K562 (cell line): ENCODE measurements around the gene NAPB. TPM values are rescaled to one million over a fixed set of nuclear protein-coding genes. Genes with fewer than 3 reads are reported as not detected.
A peak's percentile ranks its signal among the peaks of the same experiment; 100 is the strongest.

Experiments used
- ATAC-seq: fragments of 200-7000 bp; cut with Tn5 transposase; 3 replicates; pipeline ENCODE4 v1.9.1; 2020; ENCODE audit warnings: moderate library complexity
- BruUV-seq: library from RNA; stranded (reverse); fragments of 400-500 nt; replicated peaks from 2 replicates; lab custom pipeline; 2021; lab: Mats Ljungman, UMichigan
- CTCF ChIA-PET: fragments of 300-600 bp; formaldehyde crosslinking; extraction: SDS; loops from one replicate; lab custom pipeline; 2021; ENCODE audit warnings: low intra/inter-chr PET ratio; lab: Yijun Ruan, JAX
- POLR2A ChIA-PET: fragments of 300-600, 350-650 bp; sonication (Branson Sonifier 250); formaldehyde crosslinking; extraction: SDS; loops from one replicate; lab custom pipeline; 2021; ENCODE audit warnings: antibody characterized with exemption, inconsistent platforms; lab: Yijun Ruan, JAX
- DNase-seq, 4 experiments: peaks; one replicate each; pipeline versions ENCODE4 v3.0.0 to v3.0.0-alpha.2; 2011 to 2018; ENCODE audit warnings: low spot score in 3 of 4, mixed read lengths in 3 of 4; ENCODE audit errors: extremely low read depth in 1 of 4
- FAIRE-seq: peaks from 2 replicates; lab custom pipeline; 2011; peaks lifted over from hg19 to GRCh38; lab: Jason Lieb, UNC
- H2AFZ ChIP-seq: 2 replicates; pipeline ENCODE4 v1.6.0; 2011; ENCODE audit warnings: low read depth, low read length, control low read depth, inconsistent platforms
- H3K27ac ChIP-seq: fragments of 200-600 bp; 3 replicates; pipeline ENCODE4 v1.8.0; 2011; ENCODE audit warnings: low read depth, mild to moderate bottlenecking, control low read depth, inconsistent platforms, low read length, moderate library complexity, mixed read lengths; ENCODE audit errors: extremely low read depth
- H3K27me3 ChIP-seq, 2 experiments: fragments of 300-600 bp in 1 of 2; 2 replicates in 1 of 2; 3 replicates in 1 of 2; pipeline versions ENCODE4 v1.6.0 to v1.8.0; 2011; ENCODE audit warnings: inconsistent platforms in 2 of 2, low read length in 2 of 2, mild to moderate bottlenecking in 1 of 2, mixed read lengths in 1 of 2, moderate library complexity in 1 of 2; ENCODE audit not compliant: control insufficient read depth in 2 of 2, insufficient read depth in 2 of 2
- H3K36me3 ChIP-seq: fragments of 300-600 bp; 3 replicates; pipeline ENCODE4 v1.8.0; 2011; ENCODE audit warnings: mild to moderate bottlenecking, low read length, inconsistent platforms; ENCODE audit not compliant: control insufficient read depth, insufficient read depth
- H3K4me1 ChIP-seq, 2 experiments: fragments of 200-600 bp in 1 of 2; replicated peaks in 1 of 2; 2 replicates in 1 of 2; 3 replicates in 1 of 2; pipeline versions ENCODE4 v1.5.1 to v1.8.0; 2011; ENCODE audit warnings: inconsistent platforms in 2 of 2, low read length in 2 of 2, mild to moderate bottlenecking in 1 of 2, mixed read lengths in 1 of 2, moderate library complexity in 1 of 2; ENCODE audit not compliant: control insufficient read depth in 2 of 2, insufficient read depth in 2 of 2
- H3K4me2 ChIP-seq: 2 replicates; pipeline ENCODE4 v1.6.1; 2011; ENCODE audit warnings: low read length, control low read depth, inconsistent platforms, mixed read lengths; ENCODE audit not compliant: insufficient read depth
- H3K4me3 ChIP-seq: fragments of 200-600 bp; sonication (generic), shearing (Covaris generic); 2 replicates; pipeline ENCODE4 v1.5.1; 2016; ENCODE audit warnings: control low read depth, inconsistent platforms
- H3K79me2 ChIP-seq: fragments of 200-600 bp; 3 replicates; pipeline ENCODE4 v1.8.0; 2011; ENCODE audit warnings: low read length, inconsistent platforms; ENCODE audit not compliant: control insufficient read depth, insufficient read depth
- H3K9ac ChIP-seq, 2 experiments: 2 replicates each; pipeline versions ENCODE4 v1.6.0 to v1.6.1; 2011; ENCODE audit warnings: low read depth in 2 of 2, low read length in 2 of 2, control low read depth in 1 of 2, inconsistent platforms in 1 of 2, mild to moderate bottlenecking in 1 of 2, mixed read lengths in 1 of 2; ENCODE audit not compliant: insufficient read depth in 1 of 2
- H3K9me1 ChIP-seq: one replicate; pipeline ENCODE4 v1.6.0; 2011; ENCODE audit warnings: inconsistent platforms, mild to moderate bottlenecking, low read length, moderate library complexity; ENCODE audit not compliant: control insufficient read depth, insufficient read depth
- H3K9me3 ChIP-seq: replicated peaks from 2 replicates; pipeline ENCODE4 v1.5.1; 2011; ENCODE audit warnings: low read depth, low read length, inconsistent platforms; ENCODE audit not compliant: control insufficient read depth, insufficient read depth
- H4K20me1 ChIP-seq: replicated peaks from 2 replicates; pipeline ENCODE4 v1.6.1; 2011; ENCODE audit warnings: low read length, inconsistent platforms, mixed read lengths; ENCODE audit not compliant: control insufficient read depth, insufficient read depth
- BCOR ChIP-seq: fragments of 450-650 bp; IDR thresholded peaks from 2 replicates; pipeline ENCODE4 v1.6.1; 2016
- KAT7 ChIP-seq: sonication (generic); formaldehyde crosslinking; IDR thresholded peaks from 2 replicates; pipeline ENCODE4 v1.8.0; 2022; ENCODE audit warnings: missing genetic modification reagents, mild to moderate bottlenecking, borderline replicate concordance
- MCM7 ChIP-seq, 2 experiments: fragments of 450-650 bp; IDR thresholded peaks; 2 replicates each; pipeline ENCODE4 v1.6.1; 2016 to 2018
- NFATC3 ChIP-seq: fragments of 450-650 bp; IDR thresholded peaks from 2 replicates; pipeline ENCODE4 v1.6.1; 2017; ENCODE audit warnings: mild to moderate bottlenecking
- NRF1 ChIP-seq, 2 experiments: fragments of 450-650 bp; IDR thresholded peaks in 1 of 2; conservative IDR thresholded peaks in 1 of 2; 2 replicates each; pipeline ENCODE4 v1.6.1; 2014; ENCODE audit warnings: mild to moderate bottlenecking in 2 of 2
- STAG1 ChIP-seq: sonication (generic); formaldehyde crosslinking; IDR thresholded peaks from 2 replicates; pipeline ENCODE4 v1.5.0; 2020; ENCODE audit warnings: missing genetic modification reagents, borderline replicate concordance
- TSC22D4 ChIP-seq: fragments of 450-650 bp; IDR thresholded peaks from 2 replicates; pipeline ENCODE4 v1.6.1; 2016; ENCODE audit warnings: missing genetic modification characterization, missing biosample characterization, control low read depth
- WGBS: fragments of 100-300 bp; shearing (Covaris generic); methylation state at CpG from one replicate; pipeline ENCODE4 v1.1.6; 2016; ENCODE audit warnings: low coverage, mixed read lengths; ENCODE audit not compliant: insufficient coverage; ENCODE audit errors: missing lambda C conversion rate; 5-methylcytosine and 5-hydroxymethylcytosine counted together
- in situ Hi-C: fragments of 300-500 bp; cut with MboI; formaldehyde crosslinking; loops from 4 replicates; pipeline ENCODE4 v1.15.0; 2018; ENCODE audit warnings: inconsistent platforms, mixed read lengths
- intact Hi-C: fragments of 100-400 bp; cut with micrococcal nuclease; formaldehyde crosslinking; loops from 2 replicates; pipeline ENCODE4 v1.14.2; 2022
- polyA plus RNA-seq, 8 experiments: library from polyadenylated mRNA; depleted of rRNA in 4 of 8; stranded (reverse) in 5 of 8; unstranded in 3 of 8; fragments of >200 nt; fragmentation: Nextera tagmentation in 2 of 8; fragmentation: Illumina TruSeq in 1 of 8; extraction: Ambion mirVana in 2 of 8; extraction: Trizol in 1 of 8; gene quantifications; 2 replicates each; pipeline versions ENCODE4 v1.2.1 to v1.2.3, GENCODE V29; 2011 to 2014; ENCODE audit warnings: inconsistent platforms in 1 of 8, missing spikeins in 1 of 8
- total RNA-seq, 7 experiments: library from RNA; depleted of rRNA in 6 of 7; stranded (reverse); fragments of >200 nt in 6 of 7; fragmentation: Illumina TruSeq in 2 of 7; extraction: Trizol in 2 of 7; gene quantifications; 2 replicates each; pipeline versions ENCODE4 v1.2.1 to v1.2.3, GENCODE V29; 2011 to 2021; ENCODE audit warnings: low replicate concordance in 1 of 7
- TF ChIP-seq, protein P1 (sequence below): fragments of 450-650 bp; IDR thresholded peaks from 2 replicates; pipeline ENCODE4 v1.6.1; 2018; ENCODE audit not compliant: partially characterized antibody
- TF ChIP-seq, protein P2 (sequence below): sonication (generic); formaldehyde crosslinking; IDR thresholded peaks from 2 replicates; pipeline ENCODE4 v1.8.0; 2022; ENCODE audit warnings: missing genetic modification reagents, mild to moderate bottlenecking, borderline replicate concordance
- TF ChIP-seq, protein P3 (sequence below): fragments of 250-450 bp; sonication (Bioruptor Pico); IDR thresholded peaks from 2 replicates; pipeline ENCODE4 v1.8.0; 2022; ENCODE audit warnings: inconsistent platforms
- TF ChIP-seq, protein P4 (sequence below): sonication (generic); formaldehyde crosslinking; IDR thresholded peaks from 2 replicates; pipeline ENCODE4 v1.8.0; 2022; ENCODE audit warnings: missing genetic modification reagents, mild to moderate bottlenecking, moderate library complexity, borderline replicate concordance
- TF ChIP-seq, protein P5 (sequence below): sonication (generic); formaldehyde crosslinking; IDR thresholded peaks from 2 replicates; pipeline ENCODE4 v1.8.0; 2022; ENCODE audit warnings: mild to moderate bottlenecking, missing genetic modification reagents

Gene NAPB
- total and polyA plus RNA-seq, 9 of the 15 experiments (the other 6 are each of a cell fraction or from before 2014, with no cell fraction given) = 1.4 to 7.7 (median 5.2) TPM

DNA sequence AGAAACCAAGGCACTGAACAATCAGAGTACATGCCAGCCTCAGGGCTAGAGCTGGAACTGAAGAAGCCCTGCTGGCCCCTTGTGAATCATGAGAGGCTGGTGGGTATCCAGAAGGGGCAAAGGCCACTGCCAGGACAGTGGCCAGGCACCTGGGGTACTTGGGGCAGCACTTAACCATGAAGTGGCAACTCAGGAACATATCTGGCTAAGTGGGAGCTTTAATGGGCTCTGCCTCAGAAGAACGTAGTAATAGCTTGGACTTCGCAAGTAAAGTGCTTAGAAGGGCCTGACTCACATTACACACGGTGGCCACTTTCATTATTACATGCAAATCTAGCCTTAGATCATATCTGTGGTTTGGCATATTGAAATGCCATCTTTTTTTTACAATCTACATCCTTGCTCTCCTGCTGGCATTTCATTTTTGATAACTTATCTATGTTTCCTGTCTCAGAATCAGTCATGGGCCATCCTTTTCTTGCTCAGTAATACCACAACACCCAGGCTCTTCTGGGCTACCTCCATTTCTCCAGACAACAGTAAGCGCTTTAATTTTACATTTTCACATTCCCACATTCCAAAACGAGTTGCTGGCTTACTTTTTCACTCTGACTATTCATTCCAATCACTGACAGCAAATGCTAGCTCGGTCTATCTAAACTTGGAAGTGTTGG lies 21.6 kb downstream of the NAPB start:
- in situ Hi-C loops (no loop called here), intact Hi-C loops (no loop called here)
- CTCF ChIA-PET = no interaction called here
- Histone ChIP-seq H3K9me3 (no peaks in the 10 kb centered on the region), H3K4me2 (no peak overlapping the region), H3K4me1 (no peaks in the 10 kb centered on the region), H3K36me3 (peaks cover 49% of the 10 kb centered on the region), H3K79me2 (peaks cover 26% of the 10 kb centered on the region), H3K9me1 (no peaks in the 10 kb centered on the region), H4K20me1 (no peaks in the 10 kb centered on the region), H3K9ac (no peak overlapping the region), H3K27me3 (no peaks in the 10 kb centered on the region), H3K4me3 (no peak overlapping the region), H3K27ac (no peak overlapping the region), H2AFZ (no peak overlapping the region)
- DNase-seq = peak in 2 of 4 experiments; percentile 24 to 26
- BruUV-seq = no TSS peak
- POLR2A ChIA-PET = interaction anchor here (0.6 kb wide), 1 partner anchor 17 kb away, joined by 3 read pairs; no protein-coding TSS in a partner anchor
- 71% methylated on average over 6 of the region's 6 CpGs for WGBS
- peak; percentile 37; the same call in 1 of the 3 replicates for ATAC-seq
- FAIRE-seq = no peak
- TF ChIP-seq MCM7 (IDR thresholded peaks at IDR 0.05) = no peak
- TF ChIP-seq, protein P1, sequence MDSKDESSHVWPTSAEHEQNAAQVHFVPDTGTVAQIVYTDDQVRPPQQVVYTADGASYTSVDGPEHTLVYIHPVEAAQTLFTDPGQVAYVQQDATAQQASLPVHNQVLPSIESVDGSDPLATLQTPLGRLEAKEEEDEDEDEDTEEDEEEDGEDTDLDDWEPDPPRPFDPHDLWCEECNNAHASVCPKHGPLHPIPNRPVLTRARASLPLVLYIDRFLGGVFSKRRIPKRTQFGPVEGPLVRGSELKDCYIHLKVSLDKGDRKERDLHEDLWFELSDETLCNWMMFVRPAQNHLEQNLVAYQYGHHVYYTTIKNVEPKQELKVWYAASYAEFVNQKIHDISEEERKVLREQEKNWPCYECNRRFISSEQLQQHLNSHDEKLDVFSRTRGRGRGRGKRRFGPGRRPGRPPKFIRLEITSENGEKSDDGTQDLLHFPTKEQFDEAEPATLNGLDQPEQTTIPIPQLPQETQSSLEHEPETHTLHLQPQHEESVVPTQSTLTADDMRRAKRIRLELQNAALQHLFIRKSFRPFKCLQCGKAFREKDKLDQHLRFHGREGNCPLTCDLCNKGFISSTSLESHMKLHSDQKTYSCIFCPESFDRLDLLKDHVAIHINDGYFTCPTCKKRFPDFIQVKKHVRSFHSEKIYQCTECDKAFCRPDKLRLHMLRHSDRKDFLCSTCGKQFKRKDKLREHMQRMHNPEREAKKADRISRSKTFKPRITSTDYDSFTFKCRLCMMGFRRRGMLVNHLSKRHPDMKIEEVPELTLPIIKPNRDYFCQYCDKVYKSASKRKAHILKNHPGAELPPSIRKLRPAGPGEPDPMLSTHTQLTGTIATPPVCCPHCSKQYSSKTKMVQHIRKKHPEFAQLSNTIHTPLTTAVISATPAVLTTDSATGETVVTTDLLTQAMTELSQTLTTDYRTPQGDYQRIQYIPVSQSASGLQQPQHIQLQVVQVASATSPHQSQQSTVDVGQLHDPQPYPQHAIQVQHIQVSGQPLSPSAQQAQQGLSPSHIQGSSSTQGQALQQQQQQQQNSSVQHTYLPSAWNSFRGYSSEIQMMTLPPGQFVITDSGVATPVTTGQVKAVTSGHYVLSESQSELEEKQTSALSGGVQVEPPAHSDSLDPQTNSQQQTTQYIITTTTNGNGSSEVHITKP = no peak
- TF ChIP-seq NRF1 (conservative IDR thresholded peaks at IDR 0.05 in 1 of 2, IDR thresholded peaks at IDR 0.05 in 1 of 2) = no peak
- TF ChIP-seq, protein P2, sequence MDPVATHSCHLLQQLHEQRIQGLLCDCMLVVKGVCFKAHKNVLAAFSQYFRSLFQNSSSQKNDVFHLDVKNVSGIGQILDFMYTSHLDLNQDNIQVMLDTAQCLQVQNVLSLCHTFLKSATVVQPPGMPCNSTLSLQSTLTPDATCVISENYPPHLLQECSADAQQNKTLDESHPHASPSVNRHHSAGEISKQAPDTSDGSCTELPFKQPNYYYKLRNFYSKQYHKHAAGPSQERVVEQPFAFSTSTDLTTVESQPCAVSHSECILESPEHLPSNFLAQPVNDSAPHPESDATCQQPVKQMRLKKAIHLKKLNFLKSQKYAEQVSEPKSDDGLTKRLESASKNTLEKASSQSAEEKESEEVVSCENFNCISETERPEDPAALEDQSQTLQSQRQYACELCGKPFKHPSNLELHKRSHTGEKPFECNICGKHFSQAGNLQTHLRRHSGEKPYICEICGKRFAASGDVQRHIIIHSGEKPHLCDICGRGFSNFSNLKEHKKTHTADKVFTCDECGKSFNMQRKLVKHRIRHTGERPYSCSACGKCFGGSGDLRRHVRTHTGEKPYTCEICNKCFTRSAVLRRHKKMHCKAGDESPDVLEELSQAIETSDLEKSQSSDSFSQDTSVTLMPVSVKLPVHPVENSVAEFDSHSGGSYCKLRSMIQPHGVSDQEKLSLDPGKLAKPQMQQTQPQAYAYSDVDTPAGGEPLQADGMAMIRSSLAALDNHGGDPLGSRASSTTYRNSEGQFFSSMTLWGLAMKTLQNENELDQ (CRISPR knock-in tag) = no peak
- no peak for TF ChIP-seq KAT7 (CRISPR knock-in tag)
- TF ChIP-seq, protein P3, sequence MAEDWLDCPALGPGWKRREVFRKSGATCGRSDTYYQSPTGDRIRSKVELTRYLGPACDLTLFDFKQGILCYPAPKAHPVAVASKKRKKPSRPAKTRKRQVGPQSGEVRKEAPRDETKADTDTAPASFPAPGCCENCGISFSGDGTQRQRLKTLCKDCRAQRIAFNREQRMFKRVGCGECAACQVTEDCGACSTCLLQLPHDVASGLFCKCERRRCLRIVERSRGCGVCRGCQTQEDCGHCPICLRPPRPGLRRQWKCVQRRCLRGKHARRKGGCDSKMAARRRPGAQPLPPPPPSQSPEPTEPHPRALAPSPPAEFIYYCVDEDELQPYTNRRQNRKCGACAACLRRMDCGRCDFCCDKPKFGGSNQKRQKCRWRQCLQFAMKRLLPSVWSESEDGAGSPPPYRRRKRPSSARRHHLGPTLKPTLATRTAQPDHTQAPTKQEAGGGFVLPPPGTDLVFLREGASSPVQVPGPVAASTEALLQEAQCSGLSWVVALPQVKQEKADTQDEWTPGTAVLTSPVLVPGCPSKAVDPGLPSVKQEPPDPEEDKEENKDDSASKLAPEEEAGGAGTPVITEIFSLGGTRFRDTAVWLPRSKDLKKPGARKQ (CRISPR knock-in tag) = no peak
- TF ChIP-seq NFATC3 = no peak
- TF ChIP-seq, protein P4, sequence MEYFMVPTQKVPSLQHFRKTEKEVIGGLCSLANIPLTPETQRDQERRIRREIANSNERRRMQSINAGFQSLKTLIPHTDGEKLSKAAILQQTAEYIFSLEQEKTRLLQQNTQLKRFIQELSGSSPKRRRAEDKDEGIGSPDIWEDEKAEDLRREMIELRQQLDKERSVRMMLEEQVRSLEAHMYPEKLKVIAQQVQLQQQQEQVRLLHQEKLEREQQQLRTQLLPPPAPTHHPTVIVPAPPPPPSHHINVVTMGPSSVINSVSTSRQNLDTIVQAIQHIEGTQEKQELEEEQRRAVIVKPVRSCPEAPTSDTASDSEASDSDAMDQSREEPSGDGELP = no peak
- no peak for TF ChIP-seq BCOR
- no peak for TF ChIP-seq STAG1
- TF ChIP-seq, protein P5, sequence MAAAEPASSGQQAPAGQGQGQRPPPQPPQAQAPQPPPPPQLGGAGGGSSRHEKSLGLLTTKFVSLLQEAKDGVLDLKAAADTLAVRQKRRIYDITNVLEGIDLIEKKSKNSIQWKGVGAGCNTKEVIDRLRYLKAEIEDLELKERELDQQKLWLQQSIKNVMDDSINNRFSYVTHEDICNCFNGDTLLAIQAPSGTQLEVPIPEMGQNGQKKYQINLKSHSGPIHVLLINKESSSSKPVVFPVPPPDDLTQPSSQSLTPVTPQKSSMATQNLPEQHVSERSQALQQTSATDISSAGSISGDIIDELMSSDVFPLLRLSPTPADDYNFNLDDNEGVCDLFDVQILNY (CRISPR knock-in tag) = no peak
- TF ChIP-seq TSC22D4 (tag) = no peak
